ENCODE data around the gene SPIRE1.
"Not testable (repeated sequence)": the region's sequence is repeated elsewhere in the genome, so short reads cannot be mapped to it uniquely, and the experiment has no call there.

DNA sequence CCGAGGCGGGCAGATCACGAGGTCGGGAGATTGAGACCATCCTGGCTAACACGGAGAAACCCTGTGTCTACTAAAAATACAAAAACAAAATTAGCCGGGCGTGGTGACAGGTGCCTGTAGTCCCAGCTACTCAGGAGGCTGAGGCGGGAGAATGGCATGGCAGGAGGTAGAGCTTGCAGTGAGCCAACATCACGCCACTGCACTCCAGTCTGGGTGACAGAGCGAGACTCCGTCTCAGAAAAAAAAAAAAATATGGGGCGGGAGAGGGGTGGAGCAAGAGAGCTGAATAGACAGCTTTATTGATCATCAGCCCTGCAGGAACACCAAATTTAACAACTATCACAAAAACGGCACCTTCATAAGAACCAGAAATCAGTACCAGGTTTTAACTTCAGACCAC is 106.4 kb downstream of the SPIRE1 start:
- TF ChIP-seq, protein P1, sequence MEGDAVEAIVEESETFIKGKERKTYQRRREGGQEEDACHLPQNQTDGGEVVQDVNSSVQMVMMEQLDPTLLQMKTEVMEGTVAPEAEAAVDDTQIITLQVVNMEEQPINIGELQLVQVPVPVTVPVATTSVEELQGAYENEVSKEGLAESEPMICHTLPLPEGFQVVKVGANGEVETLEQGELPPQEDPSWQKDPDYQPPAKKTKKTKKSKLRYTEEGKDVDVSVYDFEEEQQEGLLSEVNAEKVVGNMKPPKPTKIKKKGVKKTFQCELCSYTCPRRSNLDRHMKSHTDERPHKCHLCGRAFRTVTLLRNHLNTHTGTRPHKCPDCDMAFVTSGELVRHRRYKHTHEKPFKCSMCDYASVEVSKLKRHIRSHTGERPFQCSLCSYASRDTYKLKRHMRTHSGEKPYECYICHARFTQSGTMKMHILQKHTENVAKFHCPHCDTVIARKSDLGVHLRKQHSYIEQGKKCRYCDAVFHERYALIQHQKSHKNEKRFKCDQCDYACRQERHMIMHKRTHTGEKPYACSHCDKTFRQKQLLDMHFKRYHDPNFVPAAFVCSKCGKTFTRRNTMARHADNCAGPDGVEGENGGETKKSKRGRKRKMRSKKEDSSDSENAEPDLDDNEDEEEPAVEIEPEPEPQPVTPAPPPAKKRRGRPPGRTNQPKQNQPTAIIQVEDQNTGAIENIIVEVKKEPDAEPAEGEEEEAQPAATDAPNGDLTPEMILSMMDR (IDR thresholded peaks at IDR 0.05): not testable (repeated sequence)
- TF ChIP-seq POLR2AphosphoS5, POLR2A (IDR thresholded peaks at IDR 0.05): not testable (repeated sequence)

Measured in stomach (tissue), 4 donors.